ENCODE measurements around the gene CLMP. TPM values are rescaled to one million over a fixed set of nuclear protein-coding genes. Genes with fewer than 3 reads are reported as not detected.
"Not testable (repeated sequence)": the region's sequence is repeated elsewhere in the genome, so short reads cannot be mapped to it uniquely, and the experiment has no call there.

Gene CLMP
- total and polyA plus RNA-seq, 9 donors, result 12.7 to 27.4 (median 17.5) TPM

- 0% methylated on average over 44 of the region's 45 CpGs for WGBS (ENCODE audit: insufficient coverage)
- H3K27me3 ChIP-seq (ENCODE audit: control insufficient read depth, insufficient read depth, low read length), result no peaks in the 10 kb centered on the region
- peaks cover 44% of the 10 kb centered on the region for H3K36me3 ChIP-seq (ENCODE audit: control insufficient read depth, insufficient read depth, low read length)
- peak within 1 kb of the TSS; percentile 100 for H3K27ac ChIP-seq (ENCODE audit: low read length)
- H3K4me3 ChIP-seq (ENCODE audit: low read length), result peak within 1 kb of the TSS; percentile 79
- H3K9me3 ChIP-seq (replicated peaks; ENCODE audit: control insufficient read depth, low read depth, low read length), result no peaks in the 10 kb centered on the region
- DNase-seq, result peak; percentile 78
- H3K4me1 ChIP-seq (ENCODE audit: control insufficient read depth, insufficient read depth, low read length), result peaks cover 47% of the 10 kb centered on the region
Measured at GRCh38 chr11:123061403-123062157, 133.5 kb downstream of the CLMP start, which contains the start of gene HSPA8. TSS of gene HSPA8 (minus strand) at chr11:123062136. CDS start at chr11:123061324, 812 bp downstream.

GRCh38 chr11:123060277-123061000 is 134.6 kb downstream of the CLMP start:
- 9% methylated on average over 4 of the region's 8 CpGs for WGBS (ENCODE audit: insufficient coverage)
- Histone ChIP-seq H3K27ac (ENCODE audit: low read length) (no peak overlapping the region), H3K4me3 (ENCODE audit: low read length) (peak overlapping the region; percentile 79), H3K36me3 (ENCODE audit: control insufficient read depth, insufficient read depth, low read length) (peaks cover 55% of the 10 kb centered on the region), H3K9me3 (replicated peaks; ENCODE audit: control insufficient read depth, low read depth, low read length) (no peaks in the 10 kb centered on the region), H3K27me3 (ENCODE audit: control insufficient read depth, insufficient read depth, low read length) (no peaks in the 10 kb centered on the region), H3K4me1 (ENCODE audit: control insufficient read depth, insufficient read depth, low read length) (peaks cover 46% of the 10 kb centered on the region)
- no peak for DNase-seq

GRCh38 chr11:123059041-123059920 is 135.8 kb downstream of the CLMP start:
- H3K4me1 ChIP-seq (ENCODE audit: control insufficient read depth, insufficient read depth, low read length), result peaks cover 35% of the 10 kb centered on the region

GRCh38 chr11:123057661-123058305 is 137.3 kb downstream of the CLMP start:
- Histone ChIP-seq H3K27ac (ENCODE audit: low read length) (no peak overlapping the region), H3K9me3 (replicated peaks; ENCODE audit: control insufficient read depth, low read depth, low read length) (no peaks in the 10 kb centered on the region), H3K27me3 (ENCODE audit: control insufficient read depth, insufficient read depth, low read length) (no peaks in the 10 kb centered on the region), H3K4me1 (ENCODE audit: control insufficient read depth, insufficient read depth, low read length) (peaks cover 27% of the 10 kb centered on the region), H3K4me3 (ENCODE audit: low read length) (no peak overlapping the region), H3K36me3 (ENCODE audit: control insufficient read depth, insufficient read depth, low read length) (peaks cover 67% of the 10 kb centered on the region)
- DNase-seq, result no peak
- WGBS (ENCODE audit: insufficient coverage), result 64% methylated on average over 2 of the region's 5 CpGs

More at GRCh38 chr11:123059041-123059920, 135.8 kb downstream of the CLMP start:
- not testable (repeated sequence) for H3K9me3 ChIP-seq (replicated peaks; ENCODE audit: control insufficient read depth, low read depth, low read length); H3K27me3 ChIP-seq (ENCODE audit: control insufficient read depth, insufficient read depth, low read length); DNase-seq
- peak overlapping the region; percentile 11 for H3K4me3 ChIP-seq (ENCODE audit: low read length)
- WGBS (ENCODE audit: insufficient coverage), result 44% methylated on average over 12 of the region's 18 CpGs
- peaks cover 59% of the 10 kb centered on the region for H3K36me3 ChIP-seq (ENCODE audit: control insufficient read depth, insufficient read depth, low read length)
- peak overlapping the region; percentile 4 for H3K27ac ChIP-seq (ENCODE audit: low read length)

GRCh38 chr11:123056835-123057491 is 138.1 kb downstream of the CLMP start:
- Histone ChIP-seq H3K27me3 (ENCODE audit: control insufficient read depth, insufficient read depth, low read length) (no peaks in the 10 kb centered on the region), H3K4me3 (ENCODE audit: low read length) (no peak overlapping the region), H3K27ac (ENCODE audit: low read length) (no peak overlapping the region), H3K9me3 (replicated peaks; ENCODE audit: control insufficient read depth, low read depth, low read length) (no peaks in the 10 kb centered on the region), H3K4me1 (ENCODE audit: control insufficient read depth, insufficient read depth, low read length) (peaks cover 27% of the 10 kb centered on the region), H3K36me3 (ENCODE audit: control insufficient read depth, insufficient read depth, low read length) (peaks cover 67% of the 10 kb centered on the region)
- WGBS (ENCODE audit: insufficient coverage), result 56% methylated on average over 2 of the region's 3 CpGs
- DNase-seq, result no peak

GRCh38 chr11:123055191-123055901 is 139.7 kb downstream of the CLMP start:
- H3K4me3 ChIP-seq (ENCODE audit: low read length), result no peak overlapping the region
- peaks cover 25% of the 10 kb centered on the region for H3K4me1 ChIP-seq (ENCODE audit: control insufficient read depth, insufficient read depth, low read length)
- H3K27ac ChIP-seq (ENCODE audit: low read length), result no peak overlapping the region
- no peak for DNase-seq
- no peaks in the 10 kb centered on the region for H3K27me3 ChIP-seq (ENCODE audit: control insufficient read depth, insufficient read depth, low read length)
- H3K9me3 ChIP-seq (replicated peaks; ENCODE audit: control insufficient read depth, low read depth, low read length), result no peaks in the 10 kb centered on the region
- 92% methylated on average over 2 of the region's 6 CpGs for WGBS (ENCODE audit: insufficient coverage)
- H3K36me3 ChIP-seq (ENCODE audit: control insufficient read depth, insufficient read depth, low read length), result peaks cover 59% of the 10 kb centered on the region

GRCh38 chr11:123054301-123055065 is 140.6 kb downstream of the CLMP start:
- DNase-seq, result peak; percentile 87
- H3K36me3 ChIP-seq (ENCODE audit: control insufficient read depth, insufficient read depth, low read length), result peaks cover 50% of the 10 kb centered on the region
- H3K4me1 ChIP-seq (ENCODE audit: control insufficient read depth, insufficient read depth, low read length), result peaks cover 17% of the 10 kb centered on the region
- no peaks in the 10 kb centered on the region for H3K27me3 ChIP-seq (ENCODE audit: control insufficient read depth, insufficient read depth, low read length)
- no peak overlapping the region for H3K27ac ChIP-seq (ENCODE audit: low read length)
- H3K9me3 ChIP-seq (replicated peaks; ENCODE audit: control insufficient read depth, low read depth, low read length), result no peaks in the 10 kb centered on the region
- no peak overlapping the region for H3K4me3 ChIP-seq (ENCODE audit: low read length)
- WGBS (ENCODE audit: insufficient coverage), result 18% methylated on average over 3 of the region's 11 CpGs

GRCh38 chr11:123052901-123053721 is 141.9 kb downstream of the CLMP start:
- no peak for DNase-seq
- Histone ChIP-seq H3K9me3 (replicated peaks; ENCODE audit: control insufficient read depth, low read depth, low read length) (no peaks in the 10 kb centered on the region), H3K27ac (ENCODE audit: low read length) (no peak overlapping the region), H3K4me3 (ENCODE audit: low read length) (no peak overlapping the region), H3K4me1 (ENCODE audit: control insufficient read depth, insufficient read depth, low read length) (peaks cover 6% of the 10 kb centered on the region), H3K36me3 (ENCODE audit: control insufficient read depth, insufficient read depth, low read length) (peaks cover 36% of the 10 kb centered on the region), H3K27me3 (ENCODE audit: control insufficient read depth, insufficient read depth, low read length) (no peaks in the 10 kb centered on the region)
- WGBS (ENCODE audit: insufficient coverage), result 91% methylated on average over 1 of the region's 5 CpGs

All from muscle of leg (tissue), 11 donors.